Choroid plexus epithelial cell (primary cell): Measurements from ENCODE around the gene IL12RB2.
A peak's percentile ranks its signal among the peaks of the same experiment; 100 is the strongest.

Experiments used
- DNase-seq: peaks from one replicate; pipeline ENCODE4 v3.0.0-alpha.2; 2010; ENCODE audit warnings: low read depth
- H3K4me3 ChIP-seq: 2 replicates; pipeline ENCODE4 v1.5.1; 2011; ENCODE audit warnings: low read depth, mild to moderate bottlenecking, control low read depth, low read length, moderate library complexity
- TF ChIP-seq, protein P1 (sequence below): conservative IDR thresholded peaks from 2 replicates; pipeline ENCODE4 v1.5.1; 2011; ENCODE audit warnings: low read depth, mild to moderate bottlenecking, control low read depth, inconsistent platforms, low read length, moderate library complexity

The IL12RB2 gene

DNA sequence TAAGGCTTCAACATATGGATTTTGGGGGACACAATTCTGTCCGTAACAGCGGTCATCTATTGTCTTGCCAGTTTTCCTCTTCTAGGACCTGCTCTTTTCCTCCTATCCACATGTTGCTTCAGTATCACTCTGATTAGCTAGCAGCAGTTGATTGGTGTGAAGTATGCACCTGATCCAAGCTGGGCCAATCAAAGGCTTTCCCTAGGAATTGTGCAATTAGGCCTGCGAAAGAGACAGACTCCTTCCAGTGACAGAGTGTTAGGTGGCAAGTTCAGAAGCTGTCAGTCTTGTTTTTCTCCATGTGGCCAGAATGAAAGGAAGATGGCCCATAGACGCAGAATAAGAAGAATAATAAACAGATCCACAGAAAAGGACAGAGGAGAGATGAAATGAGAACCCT is 34.1 kb upstream of the IL12RB2 start:
- TF ChIP-seq, protein P1, sequence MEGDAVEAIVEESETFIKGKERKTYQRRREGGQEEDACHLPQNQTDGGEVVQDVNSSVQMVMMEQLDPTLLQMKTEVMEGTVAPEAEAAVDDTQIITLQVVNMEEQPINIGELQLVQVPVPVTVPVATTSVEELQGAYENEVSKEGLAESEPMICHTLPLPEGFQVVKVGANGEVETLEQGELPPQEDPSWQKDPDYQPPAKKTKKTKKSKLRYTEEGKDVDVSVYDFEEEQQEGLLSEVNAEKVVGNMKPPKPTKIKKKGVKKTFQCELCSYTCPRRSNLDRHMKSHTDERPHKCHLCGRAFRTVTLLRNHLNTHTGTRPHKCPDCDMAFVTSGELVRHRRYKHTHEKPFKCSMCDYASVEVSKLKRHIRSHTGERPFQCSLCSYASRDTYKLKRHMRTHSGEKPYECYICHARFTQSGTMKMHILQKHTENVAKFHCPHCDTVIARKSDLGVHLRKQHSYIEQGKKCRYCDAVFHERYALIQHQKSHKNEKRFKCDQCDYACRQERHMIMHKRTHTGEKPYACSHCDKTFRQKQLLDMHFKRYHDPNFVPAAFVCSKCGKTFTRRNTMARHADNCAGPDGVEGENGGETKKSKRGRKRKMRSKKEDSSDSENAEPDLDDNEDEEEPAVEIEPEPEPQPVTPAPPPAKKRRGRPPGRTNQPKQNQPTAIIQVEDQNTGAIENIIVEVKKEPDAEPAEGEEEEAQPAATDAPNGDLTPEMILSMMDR: no peak
- H3K4me3 ChIP-seq: no peak overlapping the region
- no peak for DNase-seq

DNA sequence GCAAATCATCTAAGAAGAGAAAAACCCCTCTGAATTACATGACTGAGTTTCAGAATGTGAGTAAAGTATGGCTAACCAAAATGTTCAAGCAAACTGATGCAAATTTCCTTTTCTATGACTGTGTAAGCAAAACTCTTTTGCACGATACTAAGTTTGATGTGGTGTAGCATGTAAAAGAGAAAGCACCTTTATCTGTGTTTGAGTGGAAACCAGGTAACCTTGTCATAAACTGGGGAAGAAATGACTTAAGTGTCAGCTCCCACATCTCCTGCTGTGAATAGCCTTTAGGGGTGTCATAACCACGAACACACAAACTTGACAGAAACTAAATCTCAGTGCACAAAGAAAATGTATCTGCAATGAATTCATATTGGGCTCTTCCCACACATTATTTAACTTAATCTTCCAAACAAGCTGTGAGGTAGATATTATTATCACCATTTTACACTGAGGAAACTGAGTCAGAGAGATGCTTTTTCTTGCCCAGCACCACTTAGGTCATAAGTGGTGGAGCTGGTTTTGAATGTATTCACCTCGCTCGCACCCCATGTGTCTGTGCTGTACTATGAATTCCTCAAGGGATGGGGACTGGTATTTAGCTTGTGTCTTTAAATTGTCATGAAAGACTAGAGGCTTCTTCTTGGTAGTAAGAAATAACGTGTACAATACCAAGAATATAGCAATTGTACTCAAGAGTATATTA is 32.9 kb upstream of the IL12RB2 start:
- TF ChIP-seq, protein P1: no peak
- DNase-seq: no peak
- H3K4me3 ChIP-seq: no peak overlapping the region

DNA sequence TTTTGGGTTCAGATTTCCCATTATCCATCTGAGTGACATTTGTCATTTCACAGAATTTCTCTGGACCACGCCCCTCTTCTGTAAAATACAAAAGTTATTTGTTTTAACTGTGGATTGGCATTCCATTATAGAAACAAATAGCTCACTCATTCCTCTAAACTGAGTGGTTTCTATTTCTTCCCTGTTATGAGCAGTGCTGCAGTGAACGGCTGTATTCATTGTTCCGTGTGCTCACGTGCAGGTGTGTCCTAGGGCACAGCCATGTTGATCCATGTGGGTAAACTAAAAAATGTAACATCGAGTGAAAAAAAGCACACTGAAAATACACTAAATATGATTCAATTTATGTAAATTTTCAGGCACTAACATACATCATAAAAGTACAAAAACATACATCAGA is 27.0 kb upstream of the IL12RB2 start:
- DNase-seq: no peak
- H3K4me3 ChIP-seq: no peak overlapping the region
- TF ChIP-seq, protein P1: no peak

DNA sequence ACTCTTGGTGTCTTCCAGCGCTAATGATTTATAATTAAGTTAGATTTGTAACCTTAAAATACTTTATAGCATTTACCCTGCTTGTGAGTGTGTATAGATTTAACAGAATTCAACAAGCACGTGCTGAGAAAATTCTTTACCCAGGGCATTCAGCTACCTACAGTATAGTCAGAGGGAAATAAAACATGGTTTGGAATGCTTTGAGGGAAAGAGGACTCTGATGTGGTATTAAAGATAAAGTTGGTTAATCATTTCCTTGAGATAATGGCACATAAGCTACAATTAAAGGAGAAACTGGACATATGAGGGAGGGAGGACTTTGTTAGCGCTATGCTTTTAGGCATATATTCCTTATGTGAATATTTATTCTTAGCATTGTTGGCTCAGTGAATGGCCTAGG is 26.4 kb upstream of the IL12RB2 start:
- H3K4me3 ChIP-seq: no peak overlapping the region
- TF ChIP-seq, protein P1: no peak
- DNase-seq: no peak

DNA sequence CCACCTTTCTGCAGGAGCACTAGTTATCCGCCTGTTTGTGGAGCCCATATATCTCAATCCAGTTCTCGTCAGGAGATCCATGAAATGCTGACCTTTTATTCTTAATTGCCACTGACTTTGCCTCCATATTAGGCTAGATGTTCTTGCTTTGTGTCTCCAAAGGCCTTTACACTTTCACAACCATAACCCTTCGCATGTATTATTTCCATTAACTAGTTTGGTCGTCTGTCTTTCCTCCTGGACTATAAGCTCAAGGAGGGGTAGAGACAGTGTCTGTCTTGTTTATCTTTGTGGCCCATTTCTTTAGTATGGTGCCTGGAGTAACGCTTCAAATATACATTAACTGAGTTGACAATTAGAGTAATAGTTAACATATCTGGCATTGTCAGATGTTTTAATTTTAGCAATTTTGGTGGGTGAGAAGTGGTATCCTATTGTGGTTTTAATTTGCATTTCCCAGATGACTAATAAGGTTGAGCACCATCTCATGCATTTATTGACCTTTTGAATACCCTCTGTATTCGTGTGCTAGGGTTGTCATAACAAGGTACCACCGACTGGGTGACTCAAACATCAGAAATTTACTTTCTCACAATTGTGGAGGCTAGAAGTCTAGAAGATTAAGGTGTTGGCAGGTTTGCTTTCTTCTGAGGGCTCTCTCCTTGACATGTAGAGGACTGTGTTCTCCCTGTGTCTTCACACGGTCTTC is 21.7 kb upstream of the IL12RB2 start:
- no peak overlapping the region for H3K4me3 ChIP-seq
- DNase-seq: peak; percentile 17
- TF ChIP-seq, protein P1: no peak

DNA sequence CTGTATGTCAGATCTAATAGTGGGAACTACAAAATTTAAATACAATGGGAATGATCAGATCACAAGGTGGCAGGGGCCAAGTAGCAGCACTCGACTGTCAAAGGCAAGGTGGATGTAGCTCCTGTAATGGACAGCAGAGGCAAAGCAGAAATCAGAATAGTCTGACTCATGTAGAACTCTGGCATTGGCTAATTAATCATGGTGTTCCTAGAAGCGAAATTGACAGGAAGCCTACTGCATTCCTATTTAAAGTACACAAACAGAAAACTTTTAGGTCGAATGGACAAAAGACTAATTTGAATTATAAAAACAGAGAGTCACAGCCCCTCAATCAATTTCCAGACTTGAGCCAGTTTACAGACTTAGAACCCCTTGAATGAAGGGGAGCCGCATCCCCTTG is 17.4 kb upstream of the IL12RB2 start:
- no peak for DNase-seq
- H3K4me3 ChIP-seq: no peak overlapping the region
- TF ChIP-seq, protein P1: no peak
